HG03108 (cell line): Measurements from ENCODE around the gene NAV2.
A peak's percentile ranks its signal among the peaks of the same experiment; 100 is the strongest.

ENCODE experiments used
- ATAC-seq: cut with Tn5 transposase; IDR thresholded peaks from one replicate; pipeline ENCODE4 v1.9.1; 2021; ENCODE audit warnings: moderate library complexity; ENCODE audit not compliant: unreplicated experiment

Gene NAV2

DNA sequence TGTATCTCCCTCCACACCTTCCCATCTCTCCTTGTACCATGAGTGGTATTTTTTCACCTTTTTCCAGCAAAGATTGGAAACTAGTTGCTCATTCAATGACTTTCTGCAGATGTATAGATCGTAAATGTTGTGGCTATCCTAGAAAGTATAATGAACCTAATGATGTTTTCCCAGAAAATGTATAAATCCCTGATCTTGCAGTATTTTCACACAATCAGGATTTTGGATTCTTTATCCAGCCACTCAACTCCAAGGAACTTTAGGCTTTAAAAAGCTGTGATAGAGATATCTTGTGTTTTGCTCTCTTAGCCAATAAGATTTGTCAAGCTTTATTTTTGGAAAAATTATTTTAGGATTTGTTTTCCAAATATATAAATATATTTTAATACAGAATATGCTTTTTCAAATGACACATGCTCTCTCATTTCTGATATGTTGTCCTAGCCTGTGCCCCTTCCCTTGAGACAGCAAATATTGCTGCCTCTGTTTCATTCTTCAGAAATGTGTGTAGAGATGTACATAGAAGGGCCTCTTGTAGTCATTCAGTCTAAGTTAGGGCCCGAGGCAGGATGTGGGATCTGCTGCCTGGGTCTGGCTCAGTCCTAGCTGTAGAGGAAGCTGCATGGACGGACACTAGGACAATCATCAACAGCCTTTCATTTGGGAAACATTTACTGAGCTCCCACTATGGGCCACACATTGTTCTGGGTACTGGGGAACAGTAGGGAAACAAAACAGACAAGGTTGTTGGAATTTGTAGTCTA is 62.4 kb downstream of the NAV2 start:
- no peak for ATAC-seq

DNA sequence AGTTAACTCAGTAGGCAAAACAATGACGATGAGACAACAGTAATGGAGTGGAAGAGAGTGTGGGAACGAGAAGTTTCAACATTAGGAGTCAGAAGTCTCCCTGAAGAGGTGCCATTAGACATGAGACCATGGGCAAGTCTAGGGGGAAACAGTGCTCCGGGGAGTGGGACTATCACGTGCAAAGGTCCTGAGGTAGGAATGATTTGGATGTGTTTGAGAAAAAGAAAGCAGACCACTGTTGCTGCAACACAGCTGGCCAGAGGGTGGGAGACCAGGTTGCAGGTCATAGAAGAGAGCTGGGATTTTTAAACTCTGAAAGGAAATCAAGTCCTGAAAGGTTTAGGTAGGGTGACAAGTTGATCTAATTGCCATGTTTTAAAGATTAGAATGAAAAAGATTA is 63.0 kb downstream of the NAV2 start:
- ATAC-seq: no peak

DNA sequence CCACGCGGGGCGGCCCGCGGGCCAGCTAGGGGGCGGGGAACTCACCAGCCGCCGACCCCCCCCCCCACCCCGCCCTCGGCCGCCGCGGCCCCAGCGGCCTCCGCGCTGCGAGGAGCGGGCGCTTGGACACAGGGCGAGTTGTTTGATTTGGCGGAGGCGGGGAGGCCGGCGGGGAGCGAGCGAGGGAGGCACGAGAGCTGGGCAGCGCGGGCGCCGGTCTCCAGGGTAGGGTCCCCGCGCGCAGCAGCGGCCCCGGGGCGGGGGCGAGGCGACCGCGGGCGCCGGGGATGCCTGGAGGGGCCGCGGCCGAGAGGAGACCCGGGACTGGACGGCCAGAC is 64.4 kb downstream of the NAV2 start:
- peak; percentile 29 for ATAC-seq

DNA sequence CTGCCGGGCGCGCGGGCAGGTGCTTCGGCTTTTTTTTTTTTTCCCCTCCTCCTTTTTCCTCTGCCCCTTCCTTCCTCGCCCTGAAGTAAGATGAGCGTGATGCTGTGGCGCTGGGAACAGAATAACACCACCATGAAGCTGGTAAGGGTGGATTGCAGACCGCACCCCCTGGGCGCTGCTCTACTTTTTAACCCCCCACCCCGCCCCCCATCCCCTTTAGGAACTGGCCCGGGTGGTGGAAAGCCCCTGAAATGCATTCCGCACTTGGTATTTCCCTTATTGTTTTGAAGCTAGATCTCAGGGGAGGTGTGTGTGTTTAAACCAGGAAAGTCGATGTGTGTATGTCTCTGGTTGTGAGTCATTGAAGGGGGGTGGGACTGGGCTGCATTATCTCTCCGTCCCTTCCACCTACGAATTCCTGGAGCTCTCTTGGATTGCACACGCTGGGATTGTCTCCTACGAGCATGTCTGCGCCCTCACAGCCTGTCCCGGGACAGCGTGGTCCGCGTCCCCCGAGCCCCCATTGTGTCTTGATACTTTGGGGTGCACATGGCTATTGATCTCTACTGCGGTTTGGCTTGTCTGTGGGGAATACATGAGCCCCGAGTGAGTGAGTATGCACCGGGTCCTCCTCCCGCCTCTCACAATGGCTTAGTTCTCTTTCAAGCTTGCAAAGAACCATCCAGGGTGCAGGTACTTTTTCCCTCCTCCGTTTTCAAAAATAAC is 64.9 kb downstream of the NAV2 start:
- ATAC-seq: peak; percentile 78

DNA sequence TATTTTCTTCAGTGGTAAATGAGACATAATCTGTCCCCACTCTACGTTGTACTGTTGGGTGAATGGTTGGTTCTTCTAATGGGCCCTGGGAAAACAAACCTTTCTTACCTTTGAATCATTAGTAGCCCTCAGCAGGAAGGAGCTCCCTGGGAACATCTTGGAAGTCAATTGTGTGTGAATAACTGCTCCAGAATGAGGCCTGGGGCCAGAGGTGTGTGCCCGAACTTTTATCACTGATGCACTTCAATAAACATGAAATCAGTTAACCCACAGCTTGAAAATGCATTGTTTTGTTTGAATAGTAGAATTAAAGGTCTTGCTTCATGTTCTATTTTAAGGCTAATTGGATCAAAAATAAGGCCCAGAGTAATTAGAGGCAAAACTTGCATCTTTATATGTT is 67.1 kb downstream of the NAV2 start:
- no peak for ATAC-seq

DNA sequence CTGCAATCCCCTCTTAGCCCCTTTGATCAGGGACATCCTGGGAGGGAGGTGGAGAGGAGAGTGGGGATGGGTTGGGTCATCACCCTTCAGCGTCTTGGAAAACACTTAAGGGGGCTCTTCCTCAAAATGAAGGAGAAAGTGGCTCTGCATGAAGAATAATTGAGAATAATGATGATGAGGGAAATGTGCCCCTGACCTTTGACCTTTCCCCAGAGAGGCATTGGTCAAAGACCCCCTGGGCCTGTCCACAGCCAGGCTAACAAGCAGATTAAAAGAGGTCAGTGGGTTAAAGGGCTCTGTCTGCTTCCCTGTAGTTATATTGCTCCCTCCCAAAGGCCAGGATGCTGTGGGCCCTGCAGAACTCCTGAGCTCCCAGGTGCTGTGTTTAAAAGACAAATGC is 68.7 kb downstream of the NAV2 start:
- no peak for ATAC-seq

DNA sequence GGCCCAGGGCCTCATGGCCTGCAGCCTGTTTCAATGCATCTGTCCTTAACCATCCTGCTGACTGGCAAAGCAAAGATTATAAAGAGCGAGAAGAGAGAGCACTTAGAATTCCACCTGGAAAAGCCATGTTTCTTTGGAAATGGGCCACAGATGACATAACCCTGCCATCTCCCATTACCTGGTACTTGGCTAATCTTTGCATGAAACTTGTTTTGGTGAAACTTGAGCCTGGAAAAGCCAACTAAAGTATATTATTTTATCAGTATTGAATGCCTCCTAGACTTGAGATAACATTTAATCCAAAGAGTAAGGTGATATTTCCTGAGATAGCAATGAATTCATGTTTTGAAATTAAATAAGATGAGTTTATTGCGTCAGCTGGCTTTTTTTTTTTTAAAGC is 72.6 kb downstream of the NAV2 start:
- ATAC-seq: no peak

DNA sequence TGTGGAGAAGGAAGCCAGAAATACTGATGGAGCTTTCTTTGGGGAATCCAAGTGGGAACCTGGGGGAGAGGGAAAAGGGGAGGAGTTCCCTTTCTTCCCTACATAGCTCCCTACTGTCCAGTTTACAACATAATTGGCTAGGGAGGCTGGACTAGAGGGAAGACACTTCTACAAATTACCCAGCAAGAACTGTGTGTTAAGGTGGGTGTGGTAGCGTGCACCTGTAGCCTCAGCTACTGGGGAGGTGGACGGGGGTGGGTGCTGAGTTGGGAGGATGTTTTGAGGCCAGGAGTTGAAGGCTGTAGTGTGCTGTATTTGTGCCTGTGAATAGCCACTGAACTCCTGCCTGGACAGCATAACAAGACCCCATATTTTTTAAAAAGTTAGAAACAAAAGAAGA is 74.0 kb downstream of the NAV2 start:
- ATAC-seq: no peak

DNA sequence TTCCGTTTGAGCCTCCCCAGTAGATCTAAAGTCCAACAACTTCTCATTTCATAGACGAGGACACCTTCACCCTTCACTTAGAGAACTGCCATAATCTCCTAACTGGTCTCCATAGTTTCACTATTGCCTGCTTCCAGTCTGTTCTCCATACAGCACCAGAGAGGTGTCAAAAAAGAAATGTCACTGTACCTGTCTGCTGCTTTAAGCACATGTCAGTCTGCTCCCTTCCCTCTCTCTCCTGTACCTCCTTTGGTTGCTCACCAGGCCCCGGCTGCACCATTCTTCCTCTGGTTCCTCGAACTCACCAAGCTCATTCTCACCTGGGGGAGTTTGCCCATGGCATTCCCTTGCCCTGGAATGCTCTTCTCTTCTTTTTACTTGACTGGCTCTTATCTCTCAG is 75.8 kb downstream of the NAV2 start:
- ATAC-seq: no peak

DNA sequence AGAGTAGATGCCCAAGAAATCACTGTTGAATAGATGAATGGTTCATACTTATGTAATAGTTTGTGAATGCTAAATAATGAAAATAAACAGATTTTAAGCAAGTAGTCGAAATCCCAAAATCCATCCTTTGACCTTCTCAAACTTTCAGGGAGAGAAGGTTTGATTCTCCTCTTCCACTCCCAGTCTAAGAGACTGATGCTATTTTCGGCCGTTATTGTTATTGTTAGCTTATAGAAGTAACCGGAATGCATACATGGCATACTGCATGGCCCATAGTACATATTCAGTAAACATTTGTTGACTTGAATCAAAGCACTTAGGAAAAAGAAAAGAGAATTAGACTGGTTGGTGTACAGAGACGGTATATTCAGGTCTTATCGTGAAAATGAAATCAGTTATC is 76.6 kb downstream of the NAV2 start:
- no peak for ATAC-seq

DNA sequence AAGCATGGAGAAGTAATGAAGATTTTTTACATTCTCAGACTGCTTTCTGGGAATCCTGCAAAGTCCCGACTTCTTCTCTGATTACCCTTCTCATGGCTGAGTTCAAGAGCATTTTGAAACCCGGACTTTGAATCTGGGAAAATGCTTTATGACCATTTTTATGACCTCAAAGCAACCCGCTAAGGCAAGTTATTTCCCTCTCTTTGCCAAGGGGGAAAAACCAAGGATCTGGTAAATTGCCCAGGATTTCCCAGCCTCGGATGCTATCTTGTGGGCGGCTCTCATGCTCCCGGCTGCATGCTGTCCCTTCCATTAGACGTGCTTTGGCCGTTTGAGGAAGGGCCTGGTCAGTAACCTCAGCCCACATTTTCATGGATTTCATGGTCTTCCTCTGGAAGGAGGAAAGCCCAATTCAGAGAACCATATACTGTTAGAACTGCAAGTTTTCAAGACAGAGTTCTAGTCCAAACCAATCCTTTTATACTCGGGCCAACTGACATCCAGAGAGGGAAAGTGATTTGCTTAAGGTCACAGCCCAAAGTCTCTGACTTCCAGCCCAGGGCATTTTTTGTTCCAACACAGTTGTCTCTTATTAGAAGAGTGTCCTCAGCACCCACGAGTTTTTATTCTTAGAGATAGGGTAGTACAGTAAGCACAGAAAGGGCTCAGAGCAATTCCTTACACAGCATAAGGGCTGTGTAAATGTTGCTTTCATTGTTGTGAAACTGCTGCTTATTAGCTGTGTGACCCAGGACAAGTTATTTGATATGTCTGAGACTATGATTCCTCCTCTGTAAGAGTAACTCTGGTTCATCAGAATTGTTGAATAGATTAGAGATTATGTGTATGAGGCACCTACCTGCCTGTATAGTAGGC is 77.4 kb downstream of the NAV2 start:
- ATAC-seq: no peak

DNA sequence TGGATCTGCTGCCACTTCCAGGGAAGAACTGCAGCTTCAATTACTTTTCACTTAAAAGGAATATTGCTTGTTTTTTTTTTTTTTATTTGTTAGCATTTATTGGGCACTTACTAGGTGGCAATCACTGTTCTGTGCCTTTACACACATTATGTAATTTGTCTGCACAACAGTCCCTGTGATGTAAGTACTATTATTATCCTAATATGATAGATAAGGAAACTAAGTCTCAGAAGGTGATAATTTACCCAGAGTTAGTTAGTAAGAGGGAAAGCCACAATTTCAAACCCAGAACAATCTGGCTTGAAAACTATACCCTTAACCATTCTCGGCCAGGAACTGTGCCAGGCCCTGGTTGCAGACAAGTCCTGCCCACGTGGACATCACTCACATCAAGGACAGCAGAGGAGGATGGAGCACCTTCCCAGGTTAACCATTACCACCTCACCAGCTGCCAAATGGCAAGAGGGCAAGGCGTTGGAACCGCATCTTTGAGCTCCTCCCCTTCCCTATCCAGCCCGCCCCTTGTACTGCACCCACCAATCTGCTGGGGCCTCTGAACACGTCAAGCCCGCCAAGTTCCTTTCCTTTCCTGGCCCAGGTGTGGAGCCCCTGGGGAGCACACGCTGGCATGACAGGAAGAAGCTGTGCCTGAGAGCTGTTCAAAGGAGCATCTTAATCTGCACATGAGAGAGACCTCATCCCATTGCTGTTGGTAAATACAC is 78.4 kb downstream of the NAV2 start:
- peak; percentile 65 for ATAC-seq

DNA sequence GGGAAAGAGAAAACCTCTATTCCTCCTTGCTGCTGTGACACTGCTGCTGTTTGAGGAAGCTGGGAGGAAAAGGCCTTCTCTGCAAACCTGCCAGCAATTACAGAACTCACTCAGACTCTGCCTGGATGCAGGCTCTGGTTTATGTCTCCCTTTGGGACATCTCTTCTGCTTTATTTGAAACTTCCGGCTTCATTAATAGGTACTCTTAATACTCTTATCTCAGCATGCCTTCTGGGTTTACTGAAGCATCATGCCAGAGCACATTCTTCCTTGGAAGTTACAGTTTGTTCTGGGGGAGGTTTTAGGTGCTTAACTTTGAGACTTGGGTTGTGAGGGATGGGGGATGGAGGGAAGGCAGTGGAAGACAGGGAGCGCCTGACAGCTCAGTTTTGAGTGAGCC is 79.9 kb downstream of the NAV2 start:
- no peak for ATAC-seq

DNA sequence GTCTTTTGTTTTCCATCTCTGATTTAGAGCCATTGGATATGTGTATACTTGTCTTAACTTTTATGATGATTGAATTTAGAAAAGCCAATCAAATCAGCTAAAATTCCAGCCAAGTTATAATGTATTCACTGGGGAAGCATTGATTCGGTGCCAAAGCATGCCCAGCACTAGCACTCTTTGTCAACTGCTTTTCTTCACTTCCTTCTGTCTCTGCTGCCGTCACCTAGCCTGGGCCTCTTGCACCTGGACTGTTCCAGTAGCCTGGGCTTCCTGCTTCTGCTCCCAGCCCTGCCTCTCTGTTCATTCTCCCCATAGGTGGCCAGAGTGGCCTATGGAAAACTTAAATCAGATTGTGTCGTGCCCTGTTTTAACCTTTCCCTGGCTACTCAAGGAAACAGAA is 80.7 kb downstream of the NAV2 start:
- ATAC-seq: no peak

DNA sequence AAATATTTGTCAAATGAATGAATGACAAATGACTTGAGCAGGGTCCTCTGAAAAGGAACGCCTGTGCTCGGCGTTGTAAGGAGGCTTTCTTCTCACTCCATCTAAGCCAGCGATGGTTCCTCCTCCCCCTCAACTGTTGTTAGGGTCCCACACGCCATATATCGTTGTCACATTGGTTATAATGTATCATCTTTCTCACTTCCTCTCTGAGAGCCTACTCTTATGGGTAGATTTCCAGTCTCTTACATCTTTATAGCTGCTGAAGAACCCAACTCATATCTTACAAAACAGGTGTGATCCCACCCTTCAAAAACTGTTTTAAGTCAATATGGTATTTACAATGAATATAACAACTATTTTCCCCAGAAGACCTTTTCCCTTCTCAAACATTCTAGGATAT is 81.5 kb downstream of the NAV2 start:
- no peak for ATAC-seq

DNA sequence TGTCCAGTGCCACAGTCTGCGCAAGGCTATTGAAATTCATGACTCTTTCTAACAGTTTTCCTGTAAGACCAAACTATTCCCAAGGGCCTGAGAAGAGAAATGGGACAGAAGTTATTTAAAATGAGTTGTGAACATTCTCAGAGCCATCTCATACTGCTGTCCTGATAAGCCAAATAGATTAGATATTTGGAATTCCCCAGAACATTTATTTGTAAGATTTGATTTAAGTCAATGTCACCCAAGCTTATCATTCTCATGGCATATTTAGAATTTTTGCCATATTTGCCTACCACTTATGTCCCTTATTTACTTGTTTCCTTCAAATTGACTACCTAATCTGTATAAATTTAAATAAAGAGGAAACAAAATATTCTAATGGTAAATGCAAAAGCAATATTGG is 82.4 kb downstream of the NAV2 start:
- no peak for ATAC-seq

DNA sequence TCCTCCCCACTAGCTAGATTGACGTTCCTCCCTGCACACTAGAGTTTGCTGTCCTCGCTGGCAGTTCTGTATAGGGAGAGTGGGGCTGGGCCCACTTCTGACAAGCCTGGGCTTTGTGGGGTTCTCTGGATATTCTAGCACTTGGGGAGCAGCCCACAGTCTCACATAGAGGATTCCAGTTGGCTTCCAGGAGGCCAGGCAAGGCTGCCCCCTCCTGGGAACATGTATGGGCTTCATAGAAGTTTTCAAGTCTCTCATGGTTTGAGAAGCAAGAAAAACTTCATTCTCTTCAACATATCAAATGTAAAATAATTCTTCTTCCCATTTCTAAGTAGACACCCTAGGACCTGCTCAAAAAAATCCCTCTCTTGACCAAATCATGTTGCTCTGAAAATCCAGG is 87.5 kb downstream of the NAV2 start:
- ATAC-seq: no peak

DNA sequence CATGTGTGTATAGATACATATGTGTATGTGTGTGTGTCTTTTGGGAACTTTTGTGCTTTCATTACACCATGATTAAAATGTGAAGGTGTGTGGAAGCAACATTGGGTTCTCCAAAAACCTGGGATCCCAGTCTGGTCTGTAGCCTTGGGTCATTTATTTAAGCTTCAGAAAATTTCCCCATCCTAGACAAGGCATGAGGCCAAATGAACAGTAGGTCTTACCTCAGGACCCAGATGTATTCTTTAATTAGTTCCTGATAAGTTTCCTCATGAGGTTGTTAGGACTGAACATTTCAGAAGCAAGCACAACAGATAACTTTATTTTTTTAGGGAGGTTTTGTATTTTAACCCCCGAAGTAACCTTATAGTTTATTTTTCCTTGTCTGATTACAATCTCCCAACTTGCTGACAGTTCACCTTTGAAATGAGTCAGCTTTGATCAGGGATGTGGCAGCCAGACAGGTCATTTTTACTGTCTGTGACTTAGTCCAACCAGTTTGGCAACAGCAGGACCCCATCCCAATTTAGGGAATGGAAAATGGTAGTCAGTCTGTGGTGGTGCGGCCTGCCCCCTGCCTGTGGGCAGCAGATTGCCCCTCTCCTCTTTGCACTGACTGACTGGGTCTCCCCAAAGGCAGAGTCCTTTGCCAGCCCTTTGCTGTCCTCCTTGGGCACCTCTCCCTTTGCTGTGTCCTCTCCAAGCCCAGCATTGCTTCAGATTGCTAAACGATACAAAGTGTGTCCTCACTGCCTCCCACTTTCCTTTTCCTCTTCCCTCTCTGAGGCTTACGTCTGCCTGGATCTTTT is 88.3 kb downstream of the NAV2 start:
- ATAC-seq: no peak

DNA sequence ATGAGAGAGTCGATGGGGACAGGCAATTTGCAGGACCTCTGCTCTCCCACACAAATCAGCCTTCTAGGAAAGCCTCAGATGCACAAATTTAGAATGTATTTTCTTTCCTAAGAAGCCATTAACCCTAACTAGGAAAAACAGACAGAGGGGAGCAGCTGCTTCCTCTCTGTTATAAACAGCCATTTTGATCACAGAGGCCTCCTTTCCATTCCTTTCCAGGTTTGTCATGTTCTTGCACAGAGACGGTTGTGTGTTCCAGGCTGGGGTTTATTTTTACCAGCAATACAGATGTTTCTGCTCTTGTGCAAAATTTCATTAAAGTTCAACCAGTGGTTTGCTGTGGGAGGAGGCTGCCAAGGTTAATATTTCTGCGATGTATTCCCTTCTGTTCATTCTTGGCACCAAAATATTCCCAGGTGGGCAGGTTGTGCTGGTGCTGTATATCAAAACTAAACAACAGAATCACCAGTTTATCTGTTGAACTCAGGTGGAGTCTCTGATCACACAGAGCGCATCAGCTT is 90.2 kb downstream of the NAV2 start:
- ATAC-seq: no peak

DNA sequence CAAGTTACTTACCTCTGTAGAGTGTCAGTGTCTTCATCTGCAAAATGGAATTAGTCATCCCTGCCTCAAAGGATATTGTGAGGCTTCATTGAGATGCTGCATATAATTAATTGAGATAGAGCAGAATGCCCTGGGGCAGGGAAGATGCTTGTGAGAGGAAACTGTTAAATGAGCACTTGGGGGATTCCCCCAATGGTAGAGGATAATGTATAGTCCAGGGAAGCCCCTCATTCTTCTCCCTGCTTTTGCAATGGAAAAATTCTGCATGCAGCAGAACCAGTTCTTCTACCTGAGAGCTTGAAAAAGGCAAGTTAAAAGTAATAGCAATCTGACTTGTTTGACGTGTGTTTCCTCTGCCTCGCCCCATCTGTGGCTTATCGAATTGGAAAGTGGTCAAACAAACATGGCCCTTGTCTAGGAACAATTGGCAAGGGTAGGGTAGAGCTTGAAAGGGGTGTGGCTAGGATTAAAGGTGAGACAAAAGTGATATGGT is 90.9 kb downstream of the NAV2 start:
- no peak for ATAC-seq
